Inflammatory macrophage treated with lipopolysaccharide for 1 hour (primary cell): ENCODE results near the gene MACROD2.
"Not testable (repeated sequence)": the region's sequence is repeated elsewhere in the genome, so short reads cannot be mapped to it uniquely, and the experiment has no call there.

Source experiments
- DNase-seq, 2 donors: peaks; one replicate each; pipeline ENCODE4 v3.0.0-alpha.2; 2020 to 2022

MACROD2 gene

DNA sequence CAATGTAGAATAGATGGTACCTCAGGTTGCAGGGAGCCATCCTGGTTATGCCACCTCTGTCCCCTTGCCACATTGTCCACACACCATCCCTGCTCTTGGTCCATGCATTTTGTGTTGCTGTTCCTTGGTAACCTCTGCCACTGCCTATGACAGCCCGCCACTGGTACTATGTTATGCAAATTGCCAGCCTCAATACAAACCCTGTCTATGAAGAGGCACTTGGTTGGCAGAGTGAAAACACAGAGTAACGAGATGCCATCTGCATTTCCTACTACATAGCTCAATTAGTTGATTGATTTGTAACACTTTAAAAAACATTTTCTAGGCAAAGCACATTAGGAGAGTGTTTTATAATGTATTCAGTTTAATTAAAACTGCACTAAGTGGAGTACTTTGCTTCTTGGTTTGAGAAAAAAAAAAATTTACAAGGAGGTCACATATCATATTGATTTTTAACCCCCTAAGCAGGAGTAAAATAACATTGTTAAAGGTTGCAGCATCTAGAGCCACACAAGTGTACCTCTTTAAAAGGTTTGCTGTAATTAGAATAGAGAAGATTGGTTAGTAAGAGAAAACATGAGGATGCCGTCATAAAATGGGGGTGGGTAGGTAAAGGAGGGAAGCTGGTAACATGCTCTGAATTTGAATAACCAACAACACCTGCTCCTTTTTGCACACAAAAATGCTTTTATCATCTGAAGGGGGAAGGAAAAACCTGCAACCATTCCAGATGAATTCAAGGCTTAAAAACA, 1760.9 kb downstream of the MACROD2 start:
- no peak for DNase-seq

DNA sequence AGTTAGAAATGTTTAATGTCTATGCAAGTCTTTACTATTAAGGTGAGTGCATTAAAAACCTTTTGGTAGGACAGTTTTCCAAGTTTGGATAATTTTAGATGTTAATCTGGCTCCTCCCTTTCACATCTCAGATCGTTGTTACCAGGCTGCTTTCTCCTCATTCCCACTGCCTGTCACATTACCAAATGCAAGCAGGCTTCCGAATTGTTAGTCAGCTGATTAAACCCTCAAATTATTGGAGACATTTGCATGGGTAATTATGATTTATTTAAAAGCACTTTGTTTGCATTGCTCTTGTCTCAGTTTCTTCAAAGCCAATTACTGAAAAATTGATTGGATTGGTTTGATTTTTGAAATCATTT, 1761.4 kb downstream of the MACROD2 start:
- no peak for DNase-seq

DNA sequence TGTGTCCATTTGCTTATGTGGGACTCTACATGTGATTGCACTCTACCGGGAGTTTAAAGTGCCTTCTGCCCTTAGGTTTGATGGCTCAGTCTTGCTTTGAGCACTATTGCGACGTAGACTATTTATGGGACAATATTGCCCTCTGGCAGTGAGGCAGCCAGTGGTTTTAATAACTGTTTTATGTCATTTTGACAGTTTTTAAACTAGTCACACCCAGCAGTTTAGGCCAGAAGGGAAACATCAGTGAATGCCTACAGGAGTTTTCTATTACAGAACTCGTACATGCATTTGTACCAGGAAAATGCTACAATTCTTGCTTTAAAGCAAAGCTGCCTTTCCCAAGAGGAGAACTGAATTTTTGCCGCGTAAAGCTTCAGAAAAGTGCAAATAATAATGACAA, 1764.3 kb downstream of the MACROD2 start:
- no peak for DNase-seq

DNA sequence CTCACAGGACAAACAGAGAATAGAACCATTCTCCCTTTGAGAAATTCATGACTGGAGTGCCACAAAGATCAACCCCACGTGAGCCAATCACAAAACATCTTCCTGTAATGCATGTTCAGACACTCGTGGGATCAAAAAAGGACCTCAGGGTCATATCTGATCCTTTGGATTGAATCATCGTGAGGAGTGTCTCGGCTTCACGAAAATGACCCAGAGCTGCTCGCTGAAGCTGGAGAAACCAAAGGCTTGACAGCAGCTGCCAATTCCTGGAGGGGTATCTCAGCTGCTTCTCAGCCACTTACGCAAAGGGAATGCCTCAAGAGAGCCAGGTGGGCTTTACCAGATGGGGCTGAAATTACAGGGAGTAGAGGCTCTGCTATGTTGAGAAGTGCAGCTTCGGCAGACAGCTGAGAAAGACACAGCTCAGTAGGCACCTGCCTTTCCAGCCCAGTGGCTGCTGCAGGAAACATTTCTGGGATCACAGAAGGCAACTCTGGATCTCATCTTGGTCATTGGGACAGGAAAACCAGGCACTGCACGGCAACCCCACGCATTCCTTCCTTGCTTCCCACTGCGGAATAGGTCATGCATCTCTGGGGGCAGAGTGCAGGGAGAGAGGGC, 1764.8 kb downstream of the MACROD2 start:
- no peak for DNase-seq

DNA sequence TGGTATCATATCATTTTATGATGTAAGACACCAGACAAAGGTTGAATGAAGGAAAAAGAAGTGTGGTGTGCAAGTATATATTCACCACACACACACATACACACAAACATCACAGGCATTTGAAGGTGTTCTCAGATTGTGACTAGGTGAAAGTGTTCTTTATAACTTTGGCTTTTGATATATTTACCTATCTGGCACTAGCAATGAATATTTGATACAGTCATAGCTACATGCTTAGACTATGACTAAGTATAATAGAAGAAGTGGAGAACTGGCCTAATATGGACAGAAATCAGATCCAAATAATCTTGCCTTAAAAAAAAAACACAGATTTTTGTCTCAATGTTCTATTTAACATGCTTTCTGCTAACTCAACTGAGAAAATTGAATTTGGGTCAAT, 1768.0 kb downstream of the MACROD2 start:
- DNase-seq = no peak

DNA sequence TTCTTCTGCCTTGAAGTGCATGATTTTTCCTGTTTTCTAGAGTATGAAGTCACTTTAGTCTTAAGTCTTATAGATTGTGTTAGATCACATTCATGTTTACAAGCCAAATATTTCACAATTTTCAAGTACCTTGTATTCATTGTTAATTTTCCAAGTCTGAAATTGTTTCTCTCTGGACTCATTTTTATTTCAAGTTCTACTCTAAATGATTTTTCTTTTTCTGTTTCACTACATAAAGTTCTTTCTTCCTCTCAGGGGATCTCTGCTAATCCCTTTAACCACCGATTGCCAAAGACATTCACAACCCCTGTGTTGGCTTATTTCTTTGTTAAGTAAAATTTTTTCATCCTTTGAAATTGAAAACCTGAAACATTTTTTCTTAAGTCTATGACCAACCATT, 1772.3 kb downstream of the MACROD2 start:
- no peak for DNase-seq

DNA sequence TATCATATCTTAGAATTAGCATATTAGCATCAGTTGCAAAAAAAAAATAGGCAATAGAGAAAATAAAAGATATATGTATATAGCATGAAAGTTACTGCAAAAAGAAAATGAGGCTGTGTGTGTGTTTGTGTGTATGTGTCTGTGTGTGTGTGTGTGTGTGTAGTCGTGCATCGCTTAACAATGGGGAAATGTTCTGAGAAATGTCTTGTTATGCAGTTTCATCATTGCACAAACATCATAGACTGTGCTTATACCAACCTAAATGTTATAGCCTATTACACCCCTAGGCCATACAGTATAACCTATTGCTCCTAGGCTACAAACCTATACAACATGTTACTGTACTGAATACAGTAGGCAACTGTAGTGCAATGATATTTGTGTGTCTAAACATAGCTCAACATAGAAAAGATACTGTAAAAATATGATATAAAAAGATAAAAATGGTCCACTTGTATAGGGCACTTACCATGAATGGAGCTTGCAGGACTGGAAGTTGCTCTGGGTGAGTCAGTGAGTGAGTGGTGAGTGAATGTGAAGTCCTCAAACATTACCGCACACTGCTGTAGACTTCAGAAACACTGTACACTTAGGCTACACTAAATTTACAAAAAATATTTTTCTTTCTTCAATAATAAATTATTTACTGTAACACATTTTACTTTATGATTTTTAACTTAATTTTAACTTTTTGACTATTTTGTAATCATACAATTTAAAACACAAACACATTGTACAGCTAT, 1772.9 kb downstream of the MACROD2 start:
- no peak for DNase-seq

DNA sequence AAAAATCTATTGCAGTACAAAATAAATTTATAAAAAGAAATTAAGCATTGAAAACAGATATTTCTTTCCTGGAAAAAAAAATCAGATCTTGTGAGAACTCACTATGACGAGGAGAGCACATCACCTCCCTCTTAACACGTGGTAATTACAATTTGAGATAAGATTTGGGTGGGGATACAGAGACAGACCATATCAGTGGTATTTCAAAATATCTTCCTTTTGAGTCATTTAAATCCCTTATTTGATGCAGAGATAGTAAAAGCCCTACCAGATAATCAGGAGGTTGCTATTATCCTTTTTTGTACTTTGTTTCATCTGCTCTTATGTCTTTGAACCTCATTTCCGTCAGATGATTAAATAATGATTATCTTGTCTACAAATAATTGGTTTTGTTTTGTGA, 1777.5 kb downstream of the MACROD2 start:
- DNase-seq = no peak

DNA sequence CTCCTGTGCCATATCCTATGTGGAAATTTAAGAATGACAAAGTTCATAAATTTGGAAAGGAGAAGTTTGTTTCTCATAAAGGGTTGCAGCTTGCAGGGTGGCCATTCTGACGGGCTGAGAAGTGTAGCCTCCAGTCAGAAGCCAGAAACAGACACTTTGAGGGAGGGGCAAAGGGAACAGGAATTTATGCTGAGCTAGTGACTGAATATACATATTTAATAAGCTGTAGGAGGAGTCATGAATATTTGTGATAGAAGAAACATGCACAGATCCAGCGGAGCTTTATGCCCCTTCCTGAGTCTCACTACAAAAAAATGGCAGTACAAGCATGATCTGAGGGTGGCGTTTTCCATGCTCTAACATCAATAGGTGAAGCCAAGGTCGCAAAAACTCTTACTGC, 1779.6 kb downstream of the MACROD2 start:
- DNase-seq = no peak

DNA sequence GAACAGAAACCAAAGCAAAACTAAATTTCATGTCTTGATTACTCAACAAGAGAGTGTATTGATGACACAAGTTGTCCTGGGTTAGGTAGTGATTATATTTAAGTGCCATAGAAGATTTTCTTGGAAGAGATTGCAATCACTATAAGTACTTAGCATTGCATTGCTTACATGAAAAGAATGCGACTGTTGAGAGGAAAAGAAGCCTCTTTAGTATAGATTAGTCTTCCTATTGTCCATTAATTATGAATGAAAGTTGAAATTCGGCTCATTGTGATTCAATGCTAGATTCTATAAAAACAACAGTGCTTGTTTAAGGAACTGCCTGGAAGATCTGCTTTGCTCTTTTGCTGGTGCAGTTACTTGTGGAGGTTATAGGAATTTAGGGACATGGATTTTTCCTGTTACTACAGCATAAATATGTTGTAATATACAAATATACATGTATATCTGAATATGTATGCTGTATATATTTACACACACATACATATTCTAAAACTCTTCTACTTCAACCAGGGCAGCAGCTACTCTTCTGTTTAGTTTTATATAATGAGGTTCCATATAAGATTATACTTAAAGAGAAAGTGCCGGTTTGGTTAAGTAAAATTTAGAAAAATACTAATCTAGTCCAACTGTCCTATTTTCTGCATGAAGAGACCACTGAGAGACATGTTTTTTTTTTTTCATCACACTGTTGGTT, 1781.6 kb downstream of the MACROD2 start:
- no peak for DNase-seq

DNA sequence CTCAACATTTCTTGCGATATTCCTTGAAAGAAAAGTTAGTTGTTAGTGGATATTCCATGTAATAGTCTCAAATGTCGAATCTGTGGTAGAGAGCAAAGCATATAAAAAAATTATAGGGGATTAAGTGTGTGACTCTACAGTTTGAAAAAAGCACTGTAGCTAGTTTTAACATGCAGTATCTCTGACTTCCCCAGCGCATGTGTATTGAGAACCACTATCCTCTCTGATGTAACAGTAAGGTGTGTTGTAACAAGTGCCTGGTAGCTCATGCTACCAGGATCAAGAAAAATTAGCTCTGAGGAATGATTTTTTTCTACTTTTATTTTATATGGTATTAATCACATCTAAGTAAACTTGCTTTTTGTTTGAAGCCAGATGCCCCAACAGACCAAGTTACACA, 1788.7 kb downstream of the MACROD2 start:
- no peak for DNase-seq

DNA sequence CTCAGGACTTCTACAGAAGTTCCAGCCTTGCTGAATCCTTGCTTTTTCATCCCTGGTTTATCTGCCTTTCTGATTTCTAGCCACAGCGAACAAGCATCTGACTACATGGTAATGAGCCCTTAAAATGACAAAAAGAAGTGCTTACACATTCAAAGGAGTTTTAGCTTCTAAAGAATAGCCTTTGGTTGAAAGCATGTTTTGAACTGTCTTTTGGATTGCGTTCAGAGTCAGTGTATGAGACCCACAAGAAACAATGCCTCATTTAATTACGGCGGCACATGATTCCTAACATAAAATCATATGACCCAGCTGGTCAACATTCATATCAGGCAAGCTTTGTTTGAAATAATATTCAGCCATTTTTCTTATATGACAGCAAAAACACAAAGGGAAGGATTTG, 1793.8 kb downstream of the MACROD2 start:
- DNase-seq = no peak

DNA sequence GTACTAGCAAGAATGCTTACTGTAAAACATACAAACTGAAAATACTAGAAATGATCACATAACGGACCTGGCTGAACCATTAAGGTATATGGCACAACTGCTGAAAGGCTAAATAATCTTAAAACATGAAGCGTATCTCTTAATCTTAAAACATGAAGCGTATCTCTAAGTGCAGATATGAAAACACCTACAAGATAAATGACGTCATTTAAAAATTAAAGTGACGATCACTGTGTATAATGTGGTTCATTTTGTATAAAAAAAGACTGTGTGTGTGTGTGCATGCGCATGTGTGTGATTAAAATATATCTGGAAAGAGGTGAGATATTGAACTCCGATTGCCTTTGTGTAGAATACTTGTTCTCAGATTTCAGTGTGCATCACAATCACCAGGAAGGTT, 1797.5 kb downstream of the MACROD2 start:
- DNase-seq = no peak

DNA sequence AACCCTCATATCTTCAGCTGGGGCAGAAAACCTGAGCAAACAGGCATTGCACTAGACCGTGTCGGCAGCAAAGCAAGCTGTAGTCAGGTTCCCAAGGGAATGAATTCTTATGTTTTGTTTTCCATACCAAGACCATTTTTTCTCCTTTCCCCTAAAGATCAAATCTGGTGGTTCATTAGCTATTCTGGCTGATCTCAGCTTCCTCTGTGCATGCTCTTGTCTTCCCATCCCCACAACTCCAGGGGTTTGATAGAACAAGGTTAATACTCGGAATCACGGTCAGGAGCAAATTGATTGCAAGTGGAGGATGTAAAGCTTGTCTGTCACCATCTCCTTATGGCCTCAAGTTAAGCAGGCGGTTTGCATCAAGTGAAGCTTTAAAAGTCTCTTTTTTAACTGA, 1799.1 kb downstream of the MACROD2 start:
- no peak for DNase-seq

DNA sequence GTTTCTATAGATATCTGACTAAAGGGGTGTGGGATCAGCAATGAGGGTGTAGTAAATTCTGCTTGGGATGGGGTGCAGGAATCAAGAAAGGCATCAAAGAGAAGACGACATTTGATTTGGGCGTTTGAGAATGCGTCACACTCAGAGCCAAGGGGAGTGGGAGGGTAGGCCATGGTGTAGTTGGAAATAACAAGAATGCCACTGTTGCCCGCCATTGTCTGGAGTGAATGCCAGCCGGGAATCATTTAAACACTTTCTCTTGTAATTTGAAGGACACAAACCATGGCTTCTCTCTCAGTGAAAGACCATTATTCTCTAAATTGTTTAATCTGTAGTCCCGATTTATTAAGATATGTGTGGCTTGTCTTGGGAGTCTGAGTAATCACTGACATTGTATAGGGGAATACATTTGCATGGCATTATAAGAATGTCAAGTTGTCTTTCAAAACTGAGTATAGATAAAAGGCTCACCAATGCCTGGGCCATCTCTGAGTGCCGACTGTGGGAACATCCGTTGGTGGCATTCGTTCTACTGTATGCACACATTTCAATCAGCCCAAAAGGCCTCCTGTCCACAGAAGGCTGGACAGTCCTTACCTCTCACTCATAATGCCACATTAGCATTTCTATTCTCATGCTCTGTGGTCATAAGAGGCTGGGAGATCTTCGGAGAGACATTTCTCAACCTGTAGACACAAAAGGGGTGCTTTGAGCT, 1800.1 kb downstream of the MACROD2 start:
- no peak for DNase-seq

DNA sequence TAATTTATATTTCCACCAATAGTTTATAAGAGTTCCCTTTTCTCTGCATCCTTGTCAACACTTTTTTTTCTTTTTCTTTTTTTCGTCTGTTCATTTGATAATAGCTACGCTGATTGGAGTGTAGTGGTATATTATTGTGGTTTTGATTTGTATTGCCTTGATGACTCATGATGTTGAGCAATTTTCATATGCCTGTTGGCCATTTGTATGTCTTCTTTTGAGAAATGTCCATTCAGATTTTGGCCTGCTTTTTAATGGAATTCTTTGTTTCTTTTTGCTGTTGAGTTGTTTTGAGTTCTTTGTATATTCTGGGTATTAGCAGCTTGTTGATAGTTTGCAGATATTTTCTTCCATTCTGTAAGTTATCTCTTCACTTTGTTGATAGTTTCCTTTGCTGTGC, 1804.6 kb downstream of the MACROD2 start:
- no peak for DNase-seq

DNA sequence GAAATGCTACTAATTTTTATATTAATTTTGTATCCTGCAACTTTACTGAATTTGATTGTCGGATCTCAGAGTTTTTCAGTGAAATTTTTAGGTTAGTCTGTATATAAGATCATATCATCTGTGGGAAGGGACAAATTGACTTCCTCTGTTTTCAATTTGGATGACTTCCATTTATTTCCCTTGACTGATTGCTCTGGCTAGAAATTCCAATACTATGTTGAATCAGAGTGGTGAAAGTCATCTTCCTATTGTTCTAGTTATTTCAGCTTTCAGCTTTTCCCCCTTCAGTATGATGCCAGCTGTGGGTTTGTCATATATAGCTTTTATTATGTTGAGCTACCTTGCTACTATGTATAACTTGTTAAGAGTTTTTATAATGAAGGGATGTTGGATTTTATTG, 1806.7 kb downstream of the MACROD2 start:
- no peak for DNase-seq

DNA sequence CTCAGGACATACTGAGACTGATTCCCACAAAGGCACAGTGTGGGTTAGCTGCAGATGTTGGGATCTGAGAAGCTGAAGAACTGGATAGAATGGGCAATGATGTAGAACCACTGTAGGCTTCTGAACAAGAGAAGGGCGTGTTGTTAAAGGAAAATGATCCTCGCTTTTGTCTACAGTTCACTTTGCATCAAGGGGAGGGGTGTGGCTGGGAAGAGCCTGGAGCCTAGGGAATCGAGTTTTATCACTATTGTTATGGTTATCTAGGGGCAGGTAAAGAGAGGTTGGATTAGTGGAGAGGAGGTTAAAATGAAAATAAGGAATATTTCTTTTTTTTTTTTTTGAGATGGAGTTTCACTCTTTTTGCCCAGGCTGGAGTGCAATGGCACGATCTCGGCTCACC, 1809.8 kb downstream of the MACROD2 start:
- no peak for DNase-seq

DNA sequence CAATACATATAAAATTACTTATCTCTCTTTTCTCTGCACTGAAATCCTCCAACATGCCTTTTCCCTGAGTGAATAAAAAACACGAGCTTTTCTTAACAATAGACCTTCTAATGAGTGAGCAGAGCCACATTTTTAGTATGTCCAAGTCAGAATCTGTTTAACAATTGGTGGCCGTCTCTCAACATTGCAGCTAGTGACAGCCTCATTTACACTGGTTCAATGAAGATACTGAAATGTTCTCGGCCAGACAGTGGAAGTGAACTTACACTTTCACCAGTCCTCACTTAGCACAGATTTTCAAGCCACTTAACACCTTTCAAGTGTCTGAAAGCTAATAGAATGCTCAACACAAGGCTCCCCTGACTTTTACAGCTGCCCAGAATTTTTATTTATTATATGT, 1810.8 kb downstream of the MACROD2 start:
- DNase-seq = no peak

DNA sequence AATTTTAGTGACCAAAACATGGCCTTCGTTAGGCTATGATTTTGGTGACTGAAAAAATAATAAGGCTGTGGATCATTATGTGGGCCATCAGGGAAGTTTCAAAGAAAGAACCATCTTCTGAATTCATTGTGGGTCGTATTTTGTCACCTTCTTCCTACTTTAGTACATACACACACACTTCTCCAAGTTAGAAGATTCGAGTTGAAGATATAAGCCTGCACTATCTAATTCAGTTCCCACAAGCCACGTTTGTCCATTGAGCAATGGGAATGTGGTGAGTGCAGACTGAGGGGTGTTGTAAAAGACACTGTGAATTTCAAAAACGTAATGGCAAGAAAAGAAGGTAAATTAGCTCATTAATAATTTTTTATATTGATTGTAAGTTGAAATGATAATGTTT, 1812.0 kb downstream of the MACROD2 start:
- no peak for DNase-seq

DNA sequence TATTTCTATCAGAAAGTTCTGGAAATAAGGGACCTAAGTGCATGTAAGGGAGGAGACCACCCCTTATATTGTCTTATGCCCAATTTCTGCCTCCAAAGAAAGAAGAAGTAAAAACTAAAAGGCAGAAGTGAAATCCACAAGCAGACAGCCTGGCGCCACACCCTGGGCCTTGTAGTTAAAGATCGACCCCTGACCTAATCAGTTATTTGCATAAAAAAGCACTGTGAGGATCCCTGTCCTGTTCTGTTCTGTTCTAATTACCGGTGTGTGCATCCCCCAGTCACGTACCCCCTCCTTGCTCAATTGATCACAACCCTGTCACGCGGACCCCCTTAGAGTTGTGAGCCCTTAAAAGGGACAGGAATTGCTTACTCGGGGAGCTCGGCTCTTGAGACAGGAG, 1812.5 kb downstream of the MACROD2 start:
- not testable (repeated sequence) for DNase-seq

DNA sequence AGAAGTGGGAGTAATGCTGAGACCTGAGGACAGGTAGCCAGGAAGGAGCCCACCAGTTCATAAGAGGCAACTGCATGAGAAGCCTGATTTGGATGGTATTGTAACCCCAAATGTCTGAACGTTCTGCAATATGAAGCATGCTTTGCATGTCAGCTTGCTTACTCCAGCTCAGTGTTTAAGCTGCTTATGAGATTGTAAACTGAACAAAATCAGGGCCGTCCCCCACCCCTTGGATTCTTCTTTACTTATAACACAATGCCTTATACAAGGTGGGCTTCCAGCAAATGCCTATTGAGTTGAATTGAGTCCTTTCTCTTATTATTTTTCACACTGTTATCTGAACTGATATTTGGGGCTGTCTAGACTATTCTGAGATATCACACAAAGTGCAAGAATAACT, 1816.6 kb downstream of the MACROD2 start:
- DNase-seq = no peak

DNA sequence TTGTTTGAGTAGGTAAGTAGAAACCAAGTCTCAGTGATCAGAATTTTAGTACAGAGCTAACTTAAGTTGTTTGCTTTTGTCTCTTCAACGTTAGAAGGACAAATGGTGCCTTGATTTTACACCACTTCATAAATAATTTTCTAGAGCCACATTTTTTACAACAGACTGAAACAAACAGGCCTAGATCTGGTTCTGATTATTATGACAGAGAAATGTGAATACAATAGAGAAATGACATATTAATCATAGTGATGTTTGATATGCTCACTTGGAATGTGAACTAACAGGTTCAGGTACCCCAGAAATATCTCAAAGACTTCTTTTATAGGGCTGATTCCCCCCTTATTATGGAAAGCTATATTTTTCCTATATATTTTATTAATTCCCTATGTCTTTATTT, 1817.4 kb downstream of the MACROD2 start:
- no peak for DNase-seq
